Kidney capillary endothelial cell (primary cell): ENCODE measurements around the gene TBX18.

Experiments
- DNase-seq: peaks from one replicate; pipeline ENCODE4 v3.0.0-alpha.2; 2018; ENCODE audit warnings: low spot score

The TBX18 gene

GRCh38 chr6:84669945-84670344, 94.5 kb downstream of the TBX18 start:
- DNase-seq = no peak

- no peak for DNase-seq
These were observed 96.9 kb downstream of the TBX18 start for GRCh38 chr6:84667252-84668213.

GRCh38 chr6:84665401-84665800, 99.0 kb downstream of the TBX18 start:
- no peak for DNase-seq

- no peak for DNase-seq
These were observed 100.5 kb downstream of the TBX18 start for GRCh38 chr6:84663866-84664265.

GRCh38 chr6:84657486-84657885, 106.9 kb downstream of the TBX18 start:
- no peak for DNase-seq

- no peak for DNase-seq
These were observed 107.4 kb downstream of the TBX18 start for GRCh38 chr6:84657025-84657424.

- no peak for DNase-seq
These were observed 111.3 kb downstream of the TBX18 start for GRCh38 chr6:84653027-84653551.

GRCh38 chr6:84652356-84653026, 111.9 kb downstream of the TBX18 start:
- no peak for DNase-seq

GRCh38 chr6:84651583-84651982, 112.8 kb downstream of the TBX18 start:
- DNase-seq = no peak

GRCh38 chr6:84648444-84648843, 116.0 kb downstream of the TBX18 start:
- DNase-seq = no peak

- DNase-seq = peak; percentile 26
These were observed 118.7 kb downstream of the TBX18 start for GRCh38 chr6:84645563-84646266.

GRCh38 chr6:84645000-84645399, 119.4 kb downstream of the TBX18 start:
- peak; percentile 51 for DNase-seq

- DNase-seq = no peak
These were observed 120.6 kb downstream of the TBX18 start for GRCh38 chr6:84643778-84644177.

GRCh38 chr6:84641076-84641475, 123.3 kb downstream of the TBX18 start:
- no peak for DNase-seq

- no peak for DNase-seq
These were observed 125.0 kb downstream of the TBX18 start for GRCh38 chr6:84639396-84639795.

- DNase-seq = no peak
These were observed 126.1 kb downstream of the TBX18 start for GRCh38 chr6:84638286-84638685.
